ENCODE measurements around the gene NFKBIB.
A peak's percentile ranks its signal among the peaks of the same experiment; 100 is the strongest.

DNA sequence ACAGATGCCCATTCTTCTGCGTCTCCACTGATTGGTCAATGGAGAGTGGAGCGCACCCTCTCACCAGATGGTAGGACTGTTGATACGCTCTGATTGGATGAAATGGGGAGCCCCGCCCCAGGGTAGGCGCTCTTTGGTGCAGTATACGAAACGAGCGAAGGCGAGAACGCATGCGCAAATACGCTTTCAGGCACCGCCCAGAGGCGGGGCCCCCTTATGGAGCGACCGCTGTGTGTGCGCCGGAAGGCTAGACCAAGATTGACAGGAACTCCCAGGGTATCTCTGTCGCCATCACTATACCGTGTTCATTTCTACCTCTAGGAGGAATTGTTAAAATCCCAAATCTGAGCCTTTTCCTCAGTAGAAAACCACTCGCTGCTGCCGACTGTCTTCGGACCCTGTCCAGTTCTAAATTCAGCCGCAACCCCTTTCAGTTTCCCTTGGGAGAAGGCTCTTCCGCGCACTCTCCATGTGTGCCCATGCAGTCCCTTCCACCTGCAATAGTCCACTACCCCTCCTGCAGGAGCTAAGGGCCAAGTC is 49.3 kb upstream of the NFKBIB start:
- TF ChIP-seq, protein P1, sequence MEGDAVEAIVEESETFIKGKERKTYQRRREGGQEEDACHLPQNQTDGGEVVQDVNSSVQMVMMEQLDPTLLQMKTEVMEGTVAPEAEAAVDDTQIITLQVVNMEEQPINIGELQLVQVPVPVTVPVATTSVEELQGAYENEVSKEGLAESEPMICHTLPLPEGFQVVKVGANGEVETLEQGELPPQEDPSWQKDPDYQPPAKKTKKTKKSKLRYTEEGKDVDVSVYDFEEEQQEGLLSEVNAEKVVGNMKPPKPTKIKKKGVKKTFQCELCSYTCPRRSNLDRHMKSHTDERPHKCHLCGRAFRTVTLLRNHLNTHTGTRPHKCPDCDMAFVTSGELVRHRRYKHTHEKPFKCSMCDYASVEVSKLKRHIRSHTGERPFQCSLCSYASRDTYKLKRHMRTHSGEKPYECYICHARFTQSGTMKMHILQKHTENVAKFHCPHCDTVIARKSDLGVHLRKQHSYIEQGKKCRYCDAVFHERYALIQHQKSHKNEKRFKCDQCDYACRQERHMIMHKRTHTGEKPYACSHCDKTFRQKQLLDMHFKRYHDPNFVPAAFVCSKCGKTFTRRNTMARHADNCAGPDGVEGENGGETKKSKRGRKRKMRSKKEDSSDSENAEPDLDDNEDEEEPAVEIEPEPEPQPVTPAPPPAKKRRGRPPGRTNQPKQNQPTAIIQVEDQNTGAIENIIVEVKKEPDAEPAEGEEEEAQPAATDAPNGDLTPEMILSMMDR (IDR thresholded peaks at IDR 0.05; ENCODE audit: poor library complexity), result peak; percentile 13
- TF ChIP-seq EZH2 (IDR thresholded peaks at IDR 0.05; ENCODE audit: borderline replicate concordance) (no peak), EZH2phosphoT487 (IDR thresholded peaks at IDR 0.05; ENCODE audit: low read depth, severe bottlenecking, unreplicated experiment) (no peak)

Measured in hepatocyte (in vitro differentiated cells).